Measurements from ENCODE around the gene ZNF845.

DNA sequence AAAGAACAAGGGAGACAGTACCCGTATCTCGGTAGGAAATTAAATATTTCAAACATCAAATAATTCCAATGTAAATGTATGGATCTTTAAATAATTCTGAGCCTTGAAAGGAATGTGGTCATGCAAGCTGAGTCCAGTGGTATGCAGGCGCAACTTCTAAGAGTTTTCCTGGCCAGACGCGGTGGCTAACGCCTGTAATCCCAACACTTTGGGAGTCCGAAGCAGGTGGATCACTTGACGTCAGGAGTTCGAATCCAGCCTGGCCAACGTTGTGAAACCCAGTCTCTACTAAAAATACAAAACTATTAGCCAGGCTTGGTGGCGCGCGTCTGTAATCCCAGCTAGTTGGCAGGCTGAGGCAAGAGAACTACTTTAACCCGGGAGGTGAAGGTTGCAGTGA, 1.1 kb upstream of the ZNF845 start:
- TF ChIP-seq, protein P1, sequence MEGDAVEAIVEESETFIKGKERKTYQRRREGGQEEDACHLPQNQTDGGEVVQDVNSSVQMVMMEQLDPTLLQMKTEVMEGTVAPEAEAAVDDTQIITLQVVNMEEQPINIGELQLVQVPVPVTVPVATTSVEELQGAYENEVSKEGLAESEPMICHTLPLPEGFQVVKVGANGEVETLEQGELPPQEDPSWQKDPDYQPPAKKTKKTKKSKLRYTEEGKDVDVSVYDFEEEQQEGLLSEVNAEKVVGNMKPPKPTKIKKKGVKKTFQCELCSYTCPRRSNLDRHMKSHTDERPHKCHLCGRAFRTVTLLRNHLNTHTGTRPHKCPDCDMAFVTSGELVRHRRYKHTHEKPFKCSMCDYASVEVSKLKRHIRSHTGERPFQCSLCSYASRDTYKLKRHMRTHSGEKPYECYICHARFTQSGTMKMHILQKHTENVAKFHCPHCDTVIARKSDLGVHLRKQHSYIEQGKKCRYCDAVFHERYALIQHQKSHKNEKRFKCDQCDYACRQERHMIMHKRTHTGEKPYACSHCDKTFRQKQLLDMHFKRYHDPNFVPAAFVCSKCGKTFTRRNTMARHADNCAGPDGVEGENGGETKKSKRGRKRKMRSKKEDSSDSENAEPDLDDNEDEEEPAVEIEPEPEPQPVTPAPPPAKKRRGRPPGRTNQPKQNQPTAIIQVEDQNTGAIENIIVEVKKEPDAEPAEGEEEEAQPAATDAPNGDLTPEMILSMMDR (conservative IDR thresholded peaks at IDR 0.05 in 1 of 2, IDR thresholded peaks at IDR 0.05 in 1 of 2; ENCODE audit: extremely low read depth in 1 of 2, insufficient read depth in 1 of 2, low read depth in 1 of 2, low read length in 2 of 2): no peak
- no peak for TF ChIP-seq EZH2 (IDR thresholded peaks at IDR 0.05; ENCODE audit: borderline replicate concordance, low read length)

Measured in mammary epithelial cell (primary cell).